Transverse colon (tissue), 4 donors: ENCODE data around the gene MED15. TPM values are rescaled to one million over a fixed set of nuclear protein-coding genes. Genes with fewer than 3 reads are reported as not detected.

ENCODE experiments used
- DNase-seq: peaks from one replicate; pipeline ENCODE4 v3.0.0-alpha.2; 2019
- H3K27ac ChIP-seq, 4 donors: fragments of 200-600 bp; sonication (generic); 2 replicates each; pipeline ENCODE4 v1.5.1; 2016 to 2018; ENCODE audit warnings: inconsistent platforms in 4 of 4
- H3K27me3 ChIP-seq: fragments of 200-600 bp; sonication (generic); 2 replicates; pipeline ENCODE4 v1.5.1; 2017; ENCODE audit warnings: inconsistent platforms
- H3K36me3 ChIP-seq, 4 donors: fragments of 200-600 bp; sonication (generic); 2 replicates each; pipeline ENCODE4 v1.5.1; 2017 to 2019; ENCODE audit warnings: inconsistent platforms in 4 of 4
- H3K4me1 ChIP-seq, 4 donors: fragments of 200-600 bp; sonication (generic); 2 replicates each; pipeline ENCODE4 v1.5.1; 2017 to 2020; ENCODE audit warnings: inconsistent platforms in 4 of 4
- H3K4me3 ChIP-seq, 4 donors: fragments of 200-600 bp; sonication (generic); 1 replicate in 1 of 4; 2 replicates in 3 of 4; pipeline versions ENCODE4 v1.5.1 to v1.6.1; 2017 to 2019; ENCODE audit warnings: inconsistent platforms in 4 of 4
- H3K9me3 ChIP-seq, 2 donors: fragments of 200-600 bp; sonication (generic); 2 replicates each; pipeline ENCODE4 v1.5.1; 2017 to 2019; ENCODE audit warnings: inconsistent platforms in 2 of 2
- EP300 ChIP-seq: sonication (generic); formaldehyde crosslinking; IDR thresholded peaks from one replicate; pipeline ENCODE4 v1.6.1; 2017; ENCODE audit warnings: antibody characterized with exemption, low read depth
- POLR2A ChIP-seq: fragments of 450-650 bp; IDR thresholded peaks from one replicate; pipeline ENCODE4 v1.6.1; 2016; ENCODE audit warnings: antibody characterized with exemption, mild to moderate bottlenecking, moderate library complexity
- POLR2AphosphoS5 ChIP-seq, 3 donors: sonication (generic); formaldehyde crosslinking; IDR thresholded peaks; one replicate each; pipeline ENCODE4 v1.6.1; 2016; ENCODE audit warnings: antibody characterized with exemption in 3 of 3
- WGBS, 2 donors: methylation state at CpG; one replicate each; pipeline ENCODE4 v1.1.5; 2018; ENCODE audit warnings: low coverage in 1 of 2; 5-methylcytosine and 5-hydroxymethylcytosine counted together
- in situ Hi-C, 4 donors: fragments of 200-750 bp; cut with MboI; loops; one replicate each; pipeline versions ENCODE4 v1.15.0 to v1.15.1; 2017; ENCODE audit warnings: low sequenced_read_pairs in 3 of 4, low pct_ligation_motif_present in 1 of 4, low pct_unique_long_range_greater_than_20kb in 1 of 4
- intact Hi-C: fragments of 100-400 bp; cut with DNase I; formaldehyde crosslinking; loops from one replicate; pipeline ENCODE4 v1.15.1; 2023; ENCODE audit warnings: low total_unique reads
- total RNA-seq, 4 donors: library from RNA; depleted of rRNA; stranded (reverse); fragments of >200 nt; gene quantifications; one replicate each; pipeline ENCODE4 v1.1.0, GENCODE V29; 2016
- TF ChIP-seq, protein P1 (sequence below), 5 experiments: fragments of 200-600 bp in 3 of 5; fragments of 450-650 bp in 2 of 5; sonication (generic) in 3 of 5; IDR thresholded peaks; 1 replicate in 2 of 5; 2 replicates in 3 of 5; pipeline ENCODE4 v1.5.1; 2016 to 2017; ENCODE audit warnings: antibody characterized with exemption in 5 of 5, inconsistent platforms in 3 of 5, mild to moderate bottlenecking in 2 of 5, moderate library complexity in 1 of 5

Gene MED15
- total RNA-seq, 4 donors from 2014 or later = 70.3 to 211 (median 116) TPM

DNA sequence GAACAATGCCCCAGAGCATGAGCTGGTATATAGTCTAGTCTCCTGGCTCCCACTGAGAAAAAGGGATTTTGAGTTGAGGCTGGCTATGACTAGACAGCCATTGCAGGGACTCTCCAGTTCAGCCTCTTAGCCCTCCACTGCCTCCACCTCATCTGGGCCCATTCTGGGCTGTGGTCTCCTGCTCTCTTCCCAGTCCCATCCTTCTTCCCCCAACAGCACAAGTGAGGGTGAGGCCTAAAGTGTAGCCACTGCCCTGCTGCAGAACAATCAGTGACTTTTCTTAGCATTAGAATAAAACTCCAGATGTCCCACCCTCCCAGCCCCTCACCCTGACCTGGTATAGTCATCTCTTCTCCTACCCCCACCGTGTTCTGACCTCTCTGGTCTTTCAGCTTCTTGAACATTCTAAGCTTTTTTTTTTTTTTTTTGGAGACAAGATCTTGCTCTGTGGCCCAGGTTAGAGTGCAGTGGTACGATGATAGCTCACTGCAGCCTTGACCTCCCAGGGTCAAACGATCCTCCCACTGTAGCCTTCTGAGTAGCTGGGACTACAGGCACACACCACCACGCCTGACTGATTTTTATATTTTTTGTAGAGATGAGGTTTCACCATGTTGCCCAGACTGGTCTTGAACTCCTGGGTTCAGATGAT, 4.3 kb downstream of the MED15 start:
- no peak for DNase-seq
- no peaks in the 10 kb centered on the region for H3K9me3 ChIP-seq
- 79 to 100% methylated on average over 1 to 4 of the region's 4 CpGs for WGBS, 2 donors
- no peaks in the 10 kb centered on the region for H3K36me3 ChIP-seq
- intact Hi-C loops (no loop called here), in situ Hi-C loops (no loop called here)
- no peaks in the 10 kb centered on the region for H3K27me3 ChIP-seq
- H3K27ac ChIP-seq = peak overlapping the region; percentile 94 to 100 (median 97)
- TF ChIP-seq EP300 (no peak), POLR2AphosphoS5 (IDR thresholded peaks at IDR 0.05) (no peak), POLR2A (no peak)
- TF ChIP-seq, protein P1, sequence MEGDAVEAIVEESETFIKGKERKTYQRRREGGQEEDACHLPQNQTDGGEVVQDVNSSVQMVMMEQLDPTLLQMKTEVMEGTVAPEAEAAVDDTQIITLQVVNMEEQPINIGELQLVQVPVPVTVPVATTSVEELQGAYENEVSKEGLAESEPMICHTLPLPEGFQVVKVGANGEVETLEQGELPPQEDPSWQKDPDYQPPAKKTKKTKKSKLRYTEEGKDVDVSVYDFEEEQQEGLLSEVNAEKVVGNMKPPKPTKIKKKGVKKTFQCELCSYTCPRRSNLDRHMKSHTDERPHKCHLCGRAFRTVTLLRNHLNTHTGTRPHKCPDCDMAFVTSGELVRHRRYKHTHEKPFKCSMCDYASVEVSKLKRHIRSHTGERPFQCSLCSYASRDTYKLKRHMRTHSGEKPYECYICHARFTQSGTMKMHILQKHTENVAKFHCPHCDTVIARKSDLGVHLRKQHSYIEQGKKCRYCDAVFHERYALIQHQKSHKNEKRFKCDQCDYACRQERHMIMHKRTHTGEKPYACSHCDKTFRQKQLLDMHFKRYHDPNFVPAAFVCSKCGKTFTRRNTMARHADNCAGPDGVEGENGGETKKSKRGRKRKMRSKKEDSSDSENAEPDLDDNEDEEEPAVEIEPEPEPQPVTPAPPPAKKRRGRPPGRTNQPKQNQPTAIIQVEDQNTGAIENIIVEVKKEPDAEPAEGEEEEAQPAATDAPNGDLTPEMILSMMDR (IDR thresholded peaks at IDR 0.05) = no peak
- H3K4me3 ChIP-seq = no peak overlapping the region
- H3K4me1 ChIP-seq = peaks cover 32 to 59% (median 43%) of the 10 kb centered on the region in 4 donors

DNA sequence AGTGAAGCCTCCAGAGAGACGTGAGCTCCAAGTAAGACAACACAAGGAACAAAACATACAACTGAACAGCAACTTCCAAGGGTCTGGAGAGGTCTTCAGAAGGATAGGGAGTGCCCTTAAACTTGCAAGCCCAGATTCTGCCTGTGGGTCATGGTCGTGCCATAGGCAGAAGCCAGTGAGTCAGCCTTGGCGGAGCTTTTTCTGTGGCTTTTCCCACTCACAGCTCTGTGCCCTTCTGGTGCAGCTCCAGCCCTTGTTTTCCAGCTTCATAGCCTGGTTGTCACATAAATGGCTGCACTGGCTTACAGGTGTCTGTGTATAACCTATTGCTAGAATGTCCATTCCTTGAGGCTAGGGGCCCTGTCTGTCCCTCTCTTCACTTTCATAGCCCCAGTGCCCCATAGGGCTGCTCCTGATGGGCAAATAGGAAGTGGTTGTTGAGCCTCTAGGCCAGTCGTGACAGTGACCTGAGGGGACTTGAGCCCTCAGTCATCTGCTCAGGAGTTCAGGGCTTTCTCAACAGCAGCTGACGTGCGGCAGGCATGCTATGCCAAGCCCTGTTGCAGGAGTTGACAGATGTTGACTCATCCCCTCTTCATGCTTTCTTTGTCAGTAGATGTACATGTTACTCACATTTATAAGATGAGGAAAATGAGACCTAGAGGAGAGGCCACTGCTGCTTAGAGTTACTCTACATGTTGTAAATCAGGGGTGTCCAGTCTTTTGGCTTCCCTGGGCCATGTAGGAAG, 7.4 kb downstream of the MED15 start:
- Histone ChIP-seq H3K4me1 (peaks cover 19 to 45% (median 27%) of the 10 kb centered on the region in 4 donors), H3K27me3 (no peaks in the 10 kb centered on the region), H3K27ac (peak overlapping the region in 1 of 4 donors; percentile 3), H3K4me3 (no peak overlapping the region), H3K36me3 (no peaks in the 10 kb centered on the region), H3K9me3 (no peaks in the 10 kb centered on the region)
- in situ Hi-C loops = no loop called here
- 79 to 100% methylated on average over 1 to 6 of the region's 6 CpGs for WGBS, 2 donors
- TF ChIP-seq EP300 (no peak), POLR2A (no peak), POLR2AphosphoS5 (IDR thresholded peaks at IDR 0.05) (no peak)
- TF ChIP-seq, protein P1 (IDR thresholded peaks at IDR 0.05) = no peak
- DNase-seq = no peak
- intact Hi-C loops = no loop called here

DNA sequence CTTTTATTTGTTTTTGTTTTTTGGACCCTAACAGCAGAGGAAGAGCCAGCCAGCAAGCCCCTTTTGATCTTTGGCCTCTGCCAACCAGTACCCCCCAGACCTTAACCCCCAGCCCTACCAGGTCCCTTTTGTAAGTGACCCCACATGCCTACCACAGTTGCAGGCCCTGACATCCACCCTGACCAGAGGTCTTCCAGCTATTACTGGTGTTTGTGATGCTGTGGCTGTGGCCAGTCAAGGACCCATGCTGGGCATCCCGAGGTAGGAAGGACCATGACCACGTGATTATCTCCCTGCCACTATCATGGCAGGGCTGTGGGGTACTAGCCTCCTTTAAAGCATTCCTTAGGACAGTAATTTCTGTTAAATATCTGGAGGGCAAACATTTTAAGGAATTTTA, 9.0 kb downstream of the MED15 start:
- 88% methylated on average over 2 of the region's 2 CpGs; no CpG with 5 or more reads in 1 of the 2 donors for WGBS, 2 donors
- no peak overlapping the region for H3K27ac ChIP-seq
- no peak for TF ChIP-seq POLR2AphosphoS5 (IDR thresholded peaks at IDR 0.05)
- TF ChIP-seq EP300 = no peak
- no peak for TF ChIP-seq POLR2A
- TF ChIP-seq, protein P1 (IDR thresholded peaks at IDR 0.05) = no peak
- no peak overlapping the region for H3K4me3 ChIP-seq
- no peak for DNase-seq
- no peaks in the 10 kb centered on the region for H3K9me3 ChIP-seq
- intact Hi-C loops = no loop called here
- no peaks in the 10 kb centered on the region for H3K36me3 ChIP-seq
- peaks cover 4 to 29% (median 14%) of the 10 kb centered on the region in 4 donors for H3K4me1 ChIP-seq
- H3K27me3 ChIP-seq = no peaks in the 10 kb centered on the region
- in situ Hi-C loops = no loop called here

DNA sequence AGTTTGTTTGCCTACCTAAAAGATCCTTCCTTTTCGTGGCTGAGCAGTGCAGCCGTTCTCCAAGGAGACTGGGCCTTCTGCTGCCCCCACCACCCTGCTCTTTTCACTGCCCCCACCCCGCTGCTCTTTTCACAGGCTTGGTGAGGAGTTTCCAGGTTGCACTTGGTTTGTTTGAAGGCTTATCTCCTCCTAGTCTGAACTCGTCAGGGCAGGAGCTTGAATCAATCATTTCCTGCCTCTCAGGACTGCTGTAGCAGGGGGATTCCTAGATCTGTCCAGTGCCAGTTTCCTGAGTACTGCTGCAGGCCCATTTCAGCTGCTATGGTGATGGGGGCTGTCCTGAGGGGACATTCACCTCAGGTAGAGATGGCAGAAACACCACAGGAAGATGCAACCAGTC, 10.0 kb downstream of the MED15 start:
- Histone ChIP-seq H3K36me3 (no peaks in the 10 kb centered on the region), H3K27me3 (no peaks in the 10 kb centered on the region), H3K9me3 (no peaks in the 10 kb centered on the region), H3K27ac (no peak overlapping the region), H3K4me1 (peaks cover 0 to 27% (median 11%) of the 10 kb centered on the region in 4 donors), H3K4me3 (no peak overlapping the region)
- in situ Hi-C loops = no loop called here
- TF ChIP-seq POLR2AphosphoS5 (IDR thresholded peaks at IDR 0.05) (no peak), EP300 (no peak), POLR2A (no peak)
- TF ChIP-seq, protein P1 (IDR thresholded peaks at IDR 0.05) = no peak
- intact Hi-C loops = no loop called here
- no peak for DNase-seq
- WGBS, 2 donors = 62% methylated on average over 4 of the region's 4 CpGs; no CpG with 5 or more reads in 1 of the 2 donors
